Measurements from ENCODE around the gene SALL2. TPM values are rescaled to one million over a fixed set of nuclear protein-coding genes. Genes with fewer than 3 reads are reported as not detected.
A peak's percentile ranks its signal among the peaks of the same experiment; 100 is the strongest.

SALL2 gene
- polyA plus RNA-seq, 1 donor = 62.1 TPM

DNA sequence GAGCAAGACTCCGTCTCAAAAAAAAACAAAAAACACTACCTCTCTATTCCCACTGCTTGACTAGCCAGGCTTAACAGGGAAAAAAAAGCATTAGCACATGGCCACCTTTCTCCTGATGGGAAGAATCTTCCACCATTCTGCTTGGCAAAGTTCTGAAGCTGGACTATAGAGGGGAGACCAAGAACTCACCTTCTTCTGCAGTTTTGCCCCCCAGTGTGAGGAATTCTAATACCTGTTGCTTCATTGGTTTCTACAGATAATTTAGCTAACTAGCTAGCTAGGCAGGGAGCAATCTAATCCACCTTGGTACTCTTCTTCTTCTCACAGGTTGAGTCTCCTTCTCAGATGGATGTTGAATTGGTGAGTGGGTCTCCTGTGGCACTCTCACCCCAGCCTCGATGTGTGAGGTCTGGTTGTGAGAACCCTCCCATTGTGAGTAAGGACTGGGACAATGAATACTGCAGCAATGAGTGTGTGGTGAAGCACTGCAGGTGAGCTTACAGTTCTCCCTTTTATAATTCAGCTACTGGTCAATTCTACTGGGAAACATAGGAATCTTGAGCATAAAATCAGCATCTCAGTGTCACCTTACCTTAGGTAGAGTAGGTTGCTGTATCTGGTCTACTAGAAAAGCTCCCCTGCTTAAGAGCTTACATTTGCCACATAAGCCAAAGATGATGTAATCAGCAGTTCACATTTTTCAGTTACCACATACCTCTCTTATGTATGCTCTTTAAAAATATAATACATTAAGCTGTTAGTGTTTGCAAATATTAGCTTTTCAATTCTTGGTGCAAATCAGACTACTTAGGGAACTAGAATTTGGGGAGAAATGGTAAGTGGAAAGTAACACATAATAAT lies 31.0 kb downstream of the SALL2 start:
- no peak for DNase-seq

DNA sequence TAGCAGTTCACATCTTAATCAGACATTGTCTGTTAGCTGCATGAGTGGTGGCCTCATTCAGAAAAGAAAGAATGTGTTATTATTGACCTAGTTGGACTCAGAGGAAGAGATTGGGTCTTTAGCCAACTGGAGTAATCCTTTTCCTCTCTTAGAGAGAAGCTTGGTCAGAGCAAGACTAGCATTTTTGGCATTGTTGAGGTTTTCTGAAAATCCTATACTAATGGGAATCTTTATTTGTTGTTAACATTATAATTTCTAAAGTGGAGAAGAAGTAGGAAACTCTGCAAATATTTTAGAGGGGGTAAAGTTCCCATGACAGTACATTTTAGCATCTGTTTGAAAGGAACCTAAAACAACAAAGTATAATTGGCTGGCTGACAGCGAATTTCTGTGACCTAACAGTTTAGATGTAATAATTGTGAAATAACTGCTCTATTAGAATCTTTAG lies 39.5 kb downstream of the SALL2 start:
- no peak for DNase-seq

DNA sequence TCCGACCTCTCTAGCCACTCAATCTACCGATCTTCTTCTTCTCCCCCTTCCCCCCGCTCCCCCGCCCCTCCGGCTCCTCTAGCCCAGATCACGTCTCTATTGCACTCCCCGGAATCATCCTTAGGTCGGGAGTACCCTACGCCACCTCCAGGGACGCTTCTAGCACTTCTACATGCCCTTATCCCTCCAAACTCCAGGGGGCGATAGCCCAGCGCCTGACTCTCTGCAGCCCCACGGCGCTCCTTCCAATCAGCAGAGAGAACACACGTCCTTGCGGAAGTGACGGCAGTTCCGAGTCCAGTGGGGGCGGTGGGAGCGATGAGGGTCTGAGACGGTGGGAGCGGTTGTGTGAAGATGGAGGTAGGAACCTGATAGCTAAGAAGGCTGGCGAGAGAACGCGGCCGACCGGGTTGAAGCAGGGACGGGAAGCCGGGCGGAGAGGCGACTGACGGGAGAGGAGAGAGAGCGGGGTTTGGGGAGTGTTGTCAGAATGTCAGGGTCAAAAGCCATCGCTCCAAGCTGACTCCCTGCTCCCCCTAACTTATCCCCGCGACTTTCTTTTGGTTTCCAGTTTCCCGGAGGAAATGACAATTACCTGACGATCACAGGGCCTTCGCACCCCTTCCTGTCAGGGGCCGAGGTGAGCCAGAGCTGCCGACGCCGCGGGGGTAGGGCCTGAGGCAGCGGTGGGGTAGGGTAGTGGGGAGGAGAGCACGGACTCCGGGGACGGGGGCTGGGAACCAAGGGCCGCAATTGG lies 49.0 kb downstream of the SALL2 start, which contains the start of the genes RAB2B and TOX4:
Gene RAB2B, minus strand, starts transcription at position 35 of the 757 bp plus-strand sequence. CDS start 87 bp downstream, outside the sequence.
Gene TOX4, plus strand, starts transcription at position 271 of the 757 bp plus-strand sequence. Its CDS starts 84 bp downstream, at position 355.
- DNase-seq = peak; percentile 99

DNA sequence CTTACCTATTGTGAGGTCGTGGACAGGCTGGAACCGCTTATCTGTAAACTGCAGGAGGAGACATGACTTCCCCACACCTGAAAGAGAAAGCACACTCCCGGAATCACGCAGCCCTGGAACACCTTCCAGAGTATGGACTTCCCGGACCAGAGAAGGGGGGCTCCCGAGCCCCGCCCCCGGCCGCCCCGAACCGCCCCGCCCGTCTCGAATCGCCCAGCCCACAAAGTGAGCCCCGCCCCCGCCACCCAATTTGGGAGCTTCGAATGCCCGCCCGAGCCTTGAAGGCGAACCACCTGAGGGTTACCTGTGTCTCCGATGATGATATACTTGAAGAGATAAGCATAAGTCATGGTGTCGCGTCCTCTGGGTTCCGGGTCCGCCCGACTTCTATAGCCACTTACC lies 49.6 kb downstream of the SALL2 start:
- no peak for DNase-seq

DNA sequence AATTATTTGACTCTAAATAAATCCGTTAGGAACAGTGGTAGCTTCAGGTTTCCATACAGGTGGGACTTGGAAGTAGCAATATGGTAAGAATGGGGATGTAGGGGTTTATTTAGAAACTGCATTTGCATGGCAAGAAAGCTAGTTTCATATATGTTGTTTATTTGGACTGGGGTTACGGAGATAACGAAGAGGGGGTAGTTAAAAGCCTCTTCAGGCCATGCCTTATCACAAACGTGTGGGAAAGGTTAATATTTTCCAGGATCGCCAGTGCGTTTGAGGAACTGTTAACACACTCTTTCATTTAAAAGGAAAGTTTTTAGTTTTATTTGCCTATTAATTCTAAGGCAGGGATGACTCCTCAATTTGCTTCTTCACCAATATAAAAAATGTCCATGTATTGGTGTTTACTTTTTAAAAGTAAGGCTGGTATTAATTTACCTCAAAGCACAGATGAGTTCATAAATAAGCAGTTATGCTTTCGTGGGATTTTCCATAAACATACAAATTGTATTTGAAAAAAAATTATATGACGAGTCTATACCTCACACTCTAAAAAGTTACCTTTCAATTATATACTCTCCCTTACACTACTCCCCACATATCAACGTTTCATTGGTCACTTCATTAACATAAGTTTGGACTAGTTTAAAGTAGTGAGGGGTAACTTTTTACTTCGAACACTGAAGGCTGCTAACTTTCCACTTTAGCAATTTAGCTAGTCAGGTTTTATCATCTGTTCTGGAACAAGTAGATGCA lies 50.2 kb downstream of the SALL2 start:
- DNase-seq = no peak

Other genes starting within 250 kb of the SALL2 start
- 0.58 TPM for gene RPGRIP1, start 246.3 kb downstream of the SALL2 start, polyA plus RNA-seq (ENCODE audit: insufficient read length)
- gene SUPT16H, start 142.3 kb downstream of the SALL2 start, polyA plus RNA-seq (ENCODE audit: insufficient read length) = 165 TPM
- 85.3 TPM for gene CHD8, start 70.2 kb downstream of the SALL2 start, polyA plus RNA-seq (ENCODE audit: insufficient read length)
- gene RAB2B, start 49.4 kb downstream of the SALL2 start, polyA plus RNA-seq (ENCODE audit: insufficient read length) = 51.6 TPM
- 63.6 TPM for gene TOX4, start 49.2 kb downstream of the SALL2 start, polyA plus RNA-seq (ENCODE audit: insufficient read length)
- gene METTL3, start 15.0 kb downstream of the SALL2 start, polyA plus RNA-seq (ENCODE audit: insufficient read length) = 118 TPM
- 0.07 TPM for gene OR10G3, start 53.7 kb upstream of the SALL2 start, polyA plus RNA-seq (ENCODE audit: insufficient read length)
- not detected for gene OR10G2, start 108.6 kb upstream of the SALL2 start, polyA plus RNA-seq (ENCODE audit: insufficient read length)
- 0.05 TPM for gene OR4E2, start 127.5 kb upstream of the SALL2 start, polyA plus RNA-seq (ENCODE audit: insufficient read length)
- gene OR4E1, start 147.5 kb upstream of the SALL2 start, polyA plus RNA-seq (ENCODE audit: insufficient read length) = 0.05 TPM

Data from left kidney (tissue), 2 donors.